GM23248 (cell line): ENCODE data around the gene MCEMP1.

ENCODE experiments used
- EZH2 ChIP-seq: fragments of 200-600 bp; sonication (generic); IDR thresholded peaks from 2 replicates; pipeline ENCODE4 v1.6.1; 2018; ENCODE audit warnings: antibody characterized with exemption, mild to moderate bottlenecking; ENCODE audit not compliant: insufficient read depth, poor library complexity, severe bottlenecking
- EZH2phosphoT487 ChIP-seq: fragments of 200-600 bp; sonication (generic); IDR thresholded peaks from 2 replicates; pipeline ENCODE4 v1.6.1; 2018; ENCODE audit warnings: antibody characterized with exemption, moderate library complexity, mild to moderate bottlenecking, low read depth; ENCODE audit not compliant: insufficient read depth

DNA sequence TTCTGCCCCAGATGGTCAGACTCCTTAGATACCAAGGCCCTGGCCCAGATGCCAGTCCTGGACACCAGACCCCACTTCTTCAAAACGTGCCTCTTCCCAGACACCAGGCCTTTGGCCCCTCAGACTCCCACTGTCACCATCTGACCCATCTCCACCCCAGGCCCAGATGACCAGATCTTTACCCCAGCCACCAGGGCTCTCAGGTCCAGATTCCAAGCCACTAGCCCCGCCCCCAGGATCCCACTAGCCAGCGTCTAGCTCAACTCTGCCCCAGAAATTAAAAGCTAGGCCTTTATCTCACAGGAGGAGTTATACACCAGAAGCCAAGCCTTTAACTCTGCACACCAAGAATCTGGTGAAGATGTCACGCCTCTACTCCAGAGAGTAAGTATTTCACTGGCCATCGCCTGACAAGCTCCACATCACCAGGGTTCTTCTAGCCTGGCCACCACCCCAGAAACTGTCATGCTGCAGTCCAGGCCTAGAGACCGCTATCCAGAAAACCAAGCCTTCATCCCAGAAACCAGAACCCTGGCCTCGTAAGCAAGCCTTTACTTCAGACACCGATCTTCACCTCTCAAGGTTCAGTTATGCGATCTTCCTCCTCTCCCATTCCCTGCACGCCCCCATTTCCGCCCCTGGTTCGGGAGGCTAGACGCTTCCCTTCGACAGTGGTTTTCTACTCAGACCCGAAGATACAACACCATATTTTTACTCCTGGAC is 48.1 kb upstream of the MCEMP1 start:
- TF ChIP-seq EZH2 (no peak), EZH2phosphoT487 (no peak)
